ENCODE measurements around the gene GUCA2B. TPM values are rescaled to one million over a fixed set of nuclear protein-coding genes. Genes with fewer than 3 reads are reported as not detected.

Gene GUCA2B
- total RNA-seq, 1 experiment from 2014 or later: not detected

- H3K36me3 ChIP-seq (ENCODE audit: control insufficient read depth, insufficient read depth, low read length): no peaks in the 10 kb centered on the region
- ChIA-PET POLR2A (no interaction called here), CTCF (no interaction called here)
- DNase-seq (ENCODE audit: low read depth, low spot score): no peak
- no peak for ATAC-seq
- no peak overlapping the region for H3K4me3 ChIP-seq (ENCODE audit: low read depth in 2 of 2, low read length in 2 of 2)
- intact Hi-C loops (cut with micrococcal nuclease; ENCODE audit: unreplicated experiment): no loop called here
- BruUV-seq (replicated peaks): no TSS peak
- no peak for TF ChIP-seq TCF7L2 (IDR thresholded peaks at IDR 0.05; ENCODE audit: low read depth, low read length)
- no peak overlapping the region for H3K27ac ChIP-seq (ENCODE audit: low read length)
- no peaks in the 10 kb centered on the region for H3K27me3 ChIP-seq (ENCODE audit: control insufficient read depth, insufficient read depth, low read length)
- H3K4me1 ChIP-seq (ENCODE audit: control insufficient read depth, insufficient read depth, low read length): no peaks in the 10 kb centered on the region
- H3K9me3 ChIP-seq (ENCODE audit: control insufficient read depth, insufficient read depth, low read depth, low read length): no peaks in the 10 kb centered on the region
- in situ Hi-C loops (cut with HindIII; ENCODE audit: low pct_unique_long_range_greater_than_20kb, low sequenced_read_pairs): no loop called here
Observed at GRCh38 chr1:42122408-42122807, 30.8 kb upstream of the GUCA2B start.

- H3K27me3 ChIP-seq (ENCODE audit: control insufficient read depth, insufficient read depth, low read length): no peaks in the 10 kb centered on the region
- no peaks in the 10 kb centered on the region for H3K36me3 ChIP-seq (ENCODE audit: control insufficient read depth, insufficient read depth, low read length)
- in situ Hi-C loops (cut with HindIII; ENCODE audit: low pct_unique_long_range_greater_than_20kb, low sequenced_read_pairs): no loop called here
- no peak overlapping the region for H3K4me3 ChIP-seq (ENCODE audit: low read depth in 2 of 2, low read length in 2 of 2)
- BruUV-seq (replicated peaks): no TSS peak
- POLR2A ChIA-PET: no interaction called here
- ATAC-seq (no peak), DNase-seq (ENCODE audit: low read depth, low spot score) (no peak)
- no peaks in the 10 kb centered on the region for H3K9me3 ChIP-seq (ENCODE audit: control insufficient read depth, insufficient read depth, low read depth, low read length)
- intact Hi-C loops (cut with micrococcal nuclease; ENCODE audit: unreplicated experiment): no loop called here
- TF ChIP-seq CTCF (IDR thresholded peaks at IDR 0.05): no peak
- TF ChIP-seq POLR2AphosphoS5 (IDR thresholded peaks at IDR 0.05; ENCODE audit: low read depth, low read length): no peak
- no peak for TF ChIP-seq TCF7L2 (IDR thresholded peaks at IDR 0.05; ENCODE audit: low read depth, low read length)
- TF ChIP-seq REST (IDR thresholded peaks at IDR 0.05; ENCODE audit: insufficient read depth in 1 of 2, low read depth in 2 of 2, low read length in 1 of 2): no peak
- TF ChIP-seq SIN3A (IDR thresholded peaks at IDR 0.05; ENCODE audit: borderline replicate concordance, insufficient read depth, low read depth, low read length): no peak
- CTCF ChIA-PET: no interaction called here
- H3K4me1 ChIP-seq (ENCODE audit: control insufficient read depth, insufficient read depth, low read length): no peaks in the 10 kb centered on the region
- no peak overlapping the region for H3K27ac ChIP-seq (ENCODE audit: low read length)
Observed at GRCh38 chr1:42125552-42125951, 27.7 kb upstream of the GUCA2B start.

GRCh38 chr1:42127767-42128166, 25.4 kb upstream of the GUCA2B start:
- DNase-seq (ENCODE audit: low read depth, low spot score): no peak
- Histone ChIP-seq H3K4me1 (ENCODE audit: control insufficient read depth, insufficient read depth, low read length) (no peaks in the 10 kb centered on the region), H3K27ac (ENCODE audit: low read length) (no peak overlapping the region), H3K36me3 (ENCODE audit: control insufficient read depth, insufficient read depth, low read length) (no peaks in the 10 kb centered on the region), H3K9me3 (ENCODE audit: control insufficient read depth, insufficient read depth, low read depth, low read length) (no peaks in the 10 kb centered on the region), H3K4me3 (ENCODE audit: low read depth in 2 of 2, low read length in 2 of 2) (no peak overlapping the region), H3K27me3 (ENCODE audit: control insufficient read depth, insufficient read depth, low read length) (no peaks in the 10 kb centered on the region)
- ATAC-seq: no peak
- ChIA-PET POLR2A (no interaction called here), CTCF (no interaction called here)
- TF ChIP-seq CTCF (IDR thresholded peaks at IDR 0.05) (no peak), POLR2AphosphoS5 (IDR thresholded peaks at IDR 0.05; ENCODE audit: low read depth, low read length) (no peak), REST (IDR thresholded peaks at IDR 0.05; ENCODE audit: insufficient read depth in 1 of 2, low read depth in 2 of 2, low read length in 1 of 2) (no peak), SIN3A (IDR thresholded peaks at IDR 0.05; ENCODE audit: borderline replicate concordance, insufficient read depth, low read depth, low read length) (no peak), TCF7L2 (IDR thresholded peaks at IDR 0.05; ENCODE audit: low read depth, low read length) (no peak)
- in situ Hi-C loops (cut with HindIII; ENCODE audit: low pct_unique_long_range_greater_than_20kb, low sequenced_read_pairs) (no loop called here), intact Hi-C loops (cut with micrococcal nuclease; ENCODE audit: unreplicated experiment) (no loop called here)
- no TSS peak for BruUV-seq (replicated peaks)
